HepG2 (cell line): ENCODE measurements around the gene GREM1. TPM values are rescaled to one million over a fixed set of nuclear protein-coding genes. Genes with fewer than 3 reads are reported as not detected.

Source experiments
- ATAC-seq: fragments of 200-7000 bp; cut with Tn5 transposase; 3 replicates; pipeline ENCODE4 v1.9.1; 2020; ENCODE audit warnings: mild to moderate bottlenecking, moderate library complexity
- BruUV-seq: library from RNA; stranded (reverse); fragments of 400-500 nt; replicated peaks from 2 replicates; lab custom pipeline; 2021; lab: Mats Ljungman, UMichigan
- CTCF ChIA-PET: fragments of 300-600 bp; formaldehyde crosslinking; extraction: SDS; loops from one replicate; lab custom pipeline; 2021; ENCODE audit warnings: low total read pairs, inconsistent platforms, low intra/inter-chr PET ratio; lab: Yijun Ruan, JAX
- POLR2A ChIA-PET: fragments of 350-600 bp; sonication (Branson Sonifier 250); formaldehyde crosslinking; loops from one replicate; lab custom pipeline; 2020; ENCODE audit warnings: antibody characterized with exemption, inconsistent platforms; lab: Yijun Ruan, JAX
- DNase-seq: peaks from one replicate; pipeline ENCODE4 v3.0.0-alpha.2; 2015; ENCODE audit warnings: low spot score
- FAIRE-seq: peaks from 3 replicates; lab custom pipeline; 2011; peaks lifted over from hg19 to GRCh38; lab: Jason Lieb, UNC
- H2AFZ ChIP-seq: one replicate; pipeline ENCODE4 v1.6.1; 2011; ENCODE audit warnings: low read length, inconsistent platforms
- H3K27ac ChIP-seq: fragments of 300-600 bp; 3 replicates; pipeline ENCODE4 v1.8.0; 2011; ENCODE audit warnings: mixed run types, mild to moderate bottlenecking, mixed read lengths, low read length, inconsistent platforms; ENCODE audit not compliant: insufficient read depth; ENCODE audit errors: extremely low read length
- H3K27me3 ChIP-seq, 2 experiments: fragments of 200-600 bp in 1 of 2; 2 replicates in 1 of 2; 3 replicates in 1 of 2; pipeline versions ENCODE4 v1.6.0 to v1.8.0; 2011; ENCODE audit warnings: low read length in 2 of 2, mild to moderate bottlenecking in 2 of 2, moderate library complexity in 2 of 2, inconsistent platforms in 1 of 2; ENCODE audit not compliant: insufficient read depth in 2 of 2, control insufficient read depth in 1 of 2
- H3K36me3 ChIP-seq, 2 experiments: fragments of 200-600 bp in 1 of 2; replicated peaks in 1 of 2; 2 replicates in 1 of 2; 3 replicates in 1 of 2; pipeline versions ENCODE4 v1.5.1 to v1.8.0; 2011; ENCODE audit warnings: low read length in 2 of 2, inconsistent platforms in 1 of 2; ENCODE audit not compliant: insufficient read depth in 2 of 2, control insufficient read depth in 1 of 2
- H3K4me1 ChIP-seq: 2 replicates; pipeline ENCODE4 v1.5.1; 2012; ENCODE audit warnings: low read length, inconsistent platforms; ENCODE audit not compliant: insufficient read depth
- H3K4me2 ChIP-seq: 2 replicates; pipeline ENCODE4 v1.6.0; 2011; ENCODE audit warnings: low read depth, low read length, inconsistent platforms
- H3K4me3 ChIP-seq, 3 experiments: fragments of 200-600 bp in 1 of 3; sonication (generic), shearing (Covaris generic) in 1 of 3; replicated peaks in 1 of 3; 2 replicates each; pipeline ENCODE4 v1.5.1; 2011 to 2016; ENCODE audit warnings: low read length in 3 of 3, inconsistent platforms in 2 of 3, low read depth in 2 of 3, mild to moderate bottlenecking in 2 of 3, control low read depth in 1 of 3, mixed read lengths in 1 of 3; ENCODE audit not compliant: insufficient read depth in 1 of 3
- H3K79me2 ChIP-seq: one replicate; pipeline ENCODE4 v1.6.1; 2011; ENCODE audit warnings: low read length, inconsistent platforms; ENCODE audit not compliant: insufficient read depth
- H3K9ac ChIP-seq: 2 replicates; pipeline ENCODE4 v1.6.0; 2011; ENCODE audit warnings: mild to moderate bottlenecking, low read depth, low read length, inconsistent platforms; ENCODE audit not compliant: insufficient read depth
- H3K9me3 ChIP-seq: 2 replicates; pipeline ENCODE4 v1.5.1; 2012; ENCODE audit warnings: mild to moderate bottlenecking, low read length
- H4K20me1 ChIP-seq: 2 replicates; pipeline ENCODE4 v1.6.0; 2011; ENCODE audit warnings: inconsistent platforms, mild to moderate bottlenecking, low read length, moderate library complexity; ENCODE audit not compliant: insufficient read depth
- DR1 ChIP-seq: sonication (generic); formaldehyde crosslinking; IDR thresholded peaks from 2 replicates; pipeline ENCODE4 v1.8.0; 2021; ENCODE audit warnings: mild to moderate bottlenecking, missing genetic modification reagents, inconsistent platforms
- FOXO4 ChIP-seq: sonication (generic); formaldehyde crosslinking; conservative IDR thresholded peaks from 2 replicates; pipeline ENCODE4 v1.8.1; 2023; ENCODE audit warnings: missing genetic modification reagents
- KAT7 ChIP-seq: IDR thresholded peaks from 2 replicates; pipeline ENCODE4 v1.6.1; 2018; ENCODE audit warnings: borderline replicate concordance, missing compliant biosample characterization
- NFE2L1 ChIP-seq: sonication (generic); formaldehyde crosslinking; IDR thresholded peaks from 2 replicates; pipeline ENCODE4 v1.4.0; 2020; ENCODE audit warnings: missing genetic modification reagents, mild to moderate bottlenecking, borderline replicate concordance
- PHF8 ChIP-seq: sonication (generic); formaldehyde crosslinking; IDR thresholded peaks from 2 replicates; pipeline ENCODE4 v1.5.0; 2020; ENCODE audit warnings: missing genetic modification reagents
- POGZ ChIP-seq: sonication (generic); formaldehyde crosslinking; IDR thresholded peaks from 2 replicates; pipeline ENCODE4 v1.4.0; 2020; ENCODE audit warnings: mild to moderate bottlenecking, missing genetic modification reagents
- RAD21 ChIP-seq: fragments of 450-650 bp; formaldehyde crosslinking; IDR thresholded peaks from 2 replicates; pipeline ENCODE4 v1.5.0; 2020; ENCODE audit warnings: mild to moderate bottlenecking
- RXRA ChIP-seq: sonication (generic); formaldehyde crosslinking; IDR thresholded peaks from 2 replicates; pipeline ENCODE4 v1.5.1; 2020; ENCODE audit warnings: missing genetic modification reagents
- ZNF720 ChIP-seq: sonication (generic); formaldehyde crosslinking; IDR thresholded peaks from 2 replicates; pipeline ENCODE4 v1.4.0; 2020; ENCODE audit warnings: missing genetic modification reagents
- WGBS: methylation state at CpG from one replicate; pipeline ENCODE4 v1.1.6; 2017; ENCODE audit warnings: low lambda C conversion rate; 5-methylcytosine and 5-hydroxymethylcytosine counted together
- in situ Hi-C: cut with HindIII; loops from 2 replicates; pipeline ENCODE4 v1.10.0; 2017; ENCODE audit warnings: low pct_unique_long_range_greater_than_20kb; ENCODE audit not compliant: extremely low pct_ligation_motif_present
- intact Hi-C: fragments of 100-400 bp; cut with micrococcal nuclease; formaldehyde crosslinking; loops from one replicate; pipeline ENCODE4 v1.10.0; 2022; ENCODE audit not compliant: unreplicated experiment
- polyA plus RNA-seq, 8 experiments: library from polyadenylated mRNA; depleted of rRNA in 3 of 8; stranded (reverse) in 7 of 8; unstranded in 1 of 8; fragments of >200 nt; fragmentation: Illumina TruSeq in 4 of 8; extraction: Trizol in 4 of 8; gene quantifications; 2 replicates each; pipeline versions ENCODE4 v1.2.1 to v1.2.3, GENCODE V29; 2011 to 2016; ENCODE audit warnings: low read depth in 4 of 8, missing spikeins in 1 of 8, mixed read lengths in 1 of 8; ENCODE audit not compliant: insufficient read depth in 1 of 8
- total RNA-seq, 5 experiments: library from RNA; depleted of rRNA; stranded (reverse); fragments of >200 nt; fragmentation: Illumina TruSeq; extraction: Trizol; gene quantifications; 2 replicates each; pipeline ENCODE4 v1.2.3, GENCODE V29; 2016; ENCODE audit warnings: low read depth in 1 of 5
- TF ChIP-seq, protein P1 (sequence below): sonication (generic); formaldehyde crosslinking; IDR thresholded peaks from one replicate; pipeline ENCODE4 v1.5.1; 2020; ENCODE audit warnings: mild to moderate bottlenecking, missing genetic modification reagents; ENCODE audit errors: not compliant biosample characterization

GREM1 gene
- total and polyA plus RNA-seq, 2 of the 13 experiments (the other 11 are each of a cell fraction or from before 2014, with no cell fraction given) = 0.02 to 0.08 TPM

GRCh38 chr15:32674681-32675080 lies 43.1 kb upstream of the GREM1 start:
- no peak overlapping the region for H3K4me2 ChIP-seq
- H4K20me1 ChIP-seq = no peaks in the 10 kb centered on the region
- 100% methylated on average over 2 of the region's 2 CpGs for WGBS
- H3K27me3 ChIP-seq = no peaks in the 10 kb centered on the region
- ChIA-PET POLR2A (no interaction called here), CTCF (no interaction called here)
- BruUV-seq = no TSS peak
- no peak overlapping the region for H3K27ac ChIP-seq
- no peak overlapping the region for H3K4me3 ChIP-seq
- in situ Hi-C loops = loop anchor here (5.0 kb wide), 2 partner anchors 43 to 163 kb away; partner anchors contain the start of gene GREM1
- no peak overlapping the region for H3K9ac ChIP-seq
- H3K4me1 ChIP-seq = peaks cover 56% of the 10 kb centered on the region
- H3K9me3 ChIP-seq = no peaks in the 10 kb centered on the region
- intact Hi-C loops = loop anchor here (5.0 kb wide), 1 partner anchor 43 kb away; the partner anchor contains the start of gene GREM1
- H3K79me2 ChIP-seq = no peaks in the 10 kb centered on the region
- FAIRE-seq = no peak
- no peak overlapping the region for H2AFZ ChIP-seq
- no peaks in the 10 kb centered on the region for H3K36me3 ChIP-seq
- no peak for ATAC-seq
- DNase-seq = no peak
- TF ChIP-seq PHF8 (no peak), NFE2L1 (CRISPR knock-in tag) (no peak), KAT7 (CRISPR knock-in tag) (no peak), RAD21 (CRISPR knock-in tag) (no peak), RXRA (CRISPR knock-in tag) (no peak)

- CTCF ChIA-PET = no interaction called here
- intact Hi-C loops = loop anchor here (5.0 kb wide), 1 partner anchor 42 kb away; the partner anchor contains the start of gene GREM1
- TF ChIP-seq FOXO4 (no peak), ZNF720 (CRISPR knock-in tag) (no peak), DR1 (CRISPR knock-in tag) (no peak), POGZ (no peak)
- TF ChIP-seq, protein P1, sequence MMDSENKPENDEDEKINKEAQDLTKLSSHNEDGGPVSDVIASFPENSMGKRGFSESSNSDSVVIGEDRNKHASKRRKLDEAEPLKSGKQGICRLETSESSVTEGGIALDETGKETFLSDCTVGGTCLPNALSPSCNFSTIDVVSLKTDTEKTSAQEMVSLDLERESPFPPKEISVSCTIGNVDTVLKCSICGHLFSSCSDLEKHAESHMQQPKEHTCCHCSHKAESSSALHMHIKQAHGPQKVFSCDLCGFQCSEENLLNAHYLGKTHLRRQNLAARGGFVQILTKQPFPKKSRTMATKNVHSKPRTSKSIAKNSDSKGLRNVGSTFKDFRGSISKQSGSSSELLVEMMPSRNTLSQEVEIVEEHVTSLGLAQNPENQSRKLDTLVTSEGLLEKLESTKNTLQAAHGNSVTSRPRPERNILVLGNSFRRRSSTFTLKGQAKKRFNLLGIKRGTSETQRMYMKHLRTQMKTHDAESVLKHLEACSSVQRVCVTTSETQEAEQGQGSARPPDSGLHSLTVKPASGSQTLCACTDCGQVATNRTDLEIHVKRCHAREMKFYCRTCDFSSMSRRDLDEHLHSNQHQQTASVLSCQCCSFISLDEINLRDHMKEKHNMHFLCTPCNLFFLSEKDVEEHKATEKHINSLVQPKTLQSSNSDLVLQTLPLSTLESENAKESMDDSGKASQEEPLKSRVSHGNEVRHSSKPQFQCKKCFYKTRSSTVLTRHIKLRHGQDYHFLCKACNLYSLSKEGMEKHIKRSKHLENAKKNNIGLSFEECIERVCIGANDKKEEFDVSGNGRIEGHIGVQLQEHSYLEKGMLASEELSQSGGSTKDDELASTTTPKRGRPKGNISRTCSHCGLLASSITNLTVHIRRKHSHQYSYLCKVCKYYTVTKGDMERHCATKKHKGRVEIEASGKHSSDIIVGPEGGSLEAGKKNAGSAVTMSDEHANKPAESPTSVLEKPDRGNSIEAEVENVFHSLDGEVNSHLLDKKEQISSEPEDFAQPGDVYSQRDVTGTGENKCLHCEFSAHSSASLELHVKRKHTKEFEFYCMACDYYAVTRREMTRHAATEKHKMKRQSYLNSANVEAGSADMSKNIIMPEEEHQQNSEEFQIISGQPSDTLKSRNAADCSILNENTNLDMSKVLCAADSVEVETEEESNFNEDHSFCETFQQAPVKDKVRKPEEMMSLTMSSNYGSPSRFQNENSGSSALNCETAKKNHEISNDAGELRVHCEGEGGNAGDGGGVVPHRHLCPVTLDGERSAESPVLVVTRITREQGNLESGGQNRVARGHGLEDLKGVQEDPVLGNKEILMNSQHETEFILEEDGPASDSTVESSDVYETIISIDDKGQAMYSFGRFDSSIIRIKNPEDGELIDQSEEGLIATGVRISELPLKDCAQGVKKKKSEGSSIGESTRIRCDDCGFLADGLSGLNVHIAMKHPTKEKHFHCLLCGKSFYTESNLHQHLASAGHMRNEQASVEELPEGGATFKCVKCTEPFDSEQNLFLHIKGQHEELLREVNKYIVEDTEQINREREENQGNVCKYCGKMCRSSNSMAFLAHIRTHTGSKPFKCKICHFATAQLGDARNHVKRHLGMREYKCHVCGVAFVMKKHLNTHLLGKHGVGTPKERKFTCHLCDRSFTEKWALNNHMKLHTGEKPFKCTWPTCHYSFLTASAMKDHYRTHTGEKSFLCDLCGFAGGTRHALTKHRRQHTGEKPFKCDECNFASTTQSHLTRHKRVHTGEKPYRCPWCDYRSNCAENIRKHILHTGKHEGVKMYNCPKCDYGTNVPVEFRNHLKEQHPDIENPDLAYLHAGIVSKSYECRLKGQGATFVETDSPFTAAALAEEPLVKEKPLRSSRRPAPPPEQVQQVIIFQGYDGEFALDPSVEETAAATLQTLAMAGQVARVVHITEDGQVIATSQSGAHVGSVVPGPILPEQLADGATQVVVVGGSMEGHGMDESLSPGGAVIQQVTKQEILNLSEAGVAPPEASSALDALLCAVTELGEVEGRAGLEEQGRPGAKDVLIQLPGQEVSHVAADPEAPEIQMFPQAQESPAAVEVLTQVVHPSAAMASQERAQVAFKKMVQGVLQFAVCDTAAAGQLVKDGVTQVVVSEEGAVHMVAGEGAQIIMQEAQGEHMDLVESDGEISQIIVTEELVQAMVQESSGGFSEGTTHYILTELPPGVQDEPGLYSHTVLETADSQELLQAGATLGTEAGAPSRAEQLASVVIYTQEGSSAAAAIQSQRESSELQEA (CRISPR knock-in tag) = no peak
These were observed 42.3 kb upstream of the GREM1 start for GRCh38 chr15:32675466-32675865.

More at GRCh38 chr15:32675466-32675865, 42.3 kb upstream of the GREM1 start:
- DNase-seq (no peak), FAIRE-seq (no peak), ATAC-seq (no peak)
- H3K27me3 ChIP-seq = no peaks in the 10 kb centered on the region
- no peak overlapping the region for H3K9ac ChIP-seq
- peaks cover 50% of the 10 kb centered on the region for H3K4me1 ChIP-seq
- H3K4me3 ChIP-seq = no peak overlapping the region
- POLR2A ChIA-PET = no interaction called here
- in situ Hi-C loops = no loop called here
- no TSS peak for BruUV-seq
- no peaks in the 10 kb centered on the region for H3K79me2 ChIP-seq
- no peak overlapping the region for H2AFZ ChIP-seq
- no peaks in the 10 kb centered on the region for H3K36me3 ChIP-seq
- H4K20me1 ChIP-seq = no peaks in the 10 kb centered on the region
- H3K27ac ChIP-seq = no peak overlapping the region
- H3K4me2 ChIP-seq = no peak overlapping the region
- 82% methylated on average over 6 of the region's 6 CpGs for WGBS
- H3K9me3 ChIP-seq = no peaks in the 10 kb centered on the region
